ENCODE results near the gene SMC6. TPM values are rescaled to one million over a fixed set of nuclear protein-coding genes. Genes with fewer than 3 reads are reported as not detected.

SMC6 gene
- polyA plus RNA-seq, 1 donor from 2014 or later, result 20.1 TPM

DNA sequence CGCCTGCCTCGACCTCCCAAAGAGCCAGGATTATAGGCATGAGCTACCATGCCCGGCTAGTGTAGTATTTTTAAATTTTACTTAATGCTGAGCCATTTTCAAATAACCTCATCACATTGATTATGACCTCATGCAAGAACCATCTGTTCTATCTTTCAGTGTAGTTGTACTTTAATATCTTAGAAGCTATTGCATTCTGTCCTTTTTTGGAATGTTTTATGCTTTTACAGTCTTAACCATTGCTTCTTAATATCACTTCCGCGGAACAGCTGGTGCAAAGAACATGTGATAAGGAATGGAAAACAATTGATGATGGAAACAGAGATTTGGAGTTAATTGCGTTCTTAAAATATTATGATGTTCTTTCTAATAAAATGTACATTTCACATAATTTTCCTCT is 3.1 kb upstream of the SMC6 start:
- Histone ChIP-seq H3K4me2 (ENCODE audit: low read length) (no peak overlapping the region), H2AFZ (ENCODE audit: low read depth, low read length) (no peak overlapping the region), H3K9me3 (ENCODE audit: low read length) (no peaks in the 10 kb centered on the region), H3K9ac (ENCODE audit: low read length) (no peak overlapping the region), H3F3A (ENCODE audit: insufficient read depth, low read length, poor library complexity, severe bottlenecking) (no peaks in the 10 kb centered on the region), H3K27ac (ENCODE audit: low read length) (no peak overlapping the region), H3K9me2 (ENCODE audit: insufficient read depth, low read length) (no peaks in the 10 kb centered on the region), H3K79me2 (replicated peaks; ENCODE audit: insufficient read depth, low read length) (peaks cover 41% of the 10 kb centered on the region), H4K20me1 (ENCODE audit: insufficient read depth) (no peaks in the 10 kb centered on the region), H3K27me3 (ENCODE audit: insufficient read depth, low read depth, low read length) (no peaks in the 10 kb centered on the region), H3K36me3 (ENCODE audit: insufficient read depth, low read length) (no peaks in the 10 kb centered on the region), H3K4me3 (ENCODE audit: low read length) (no peak overlapping the region)
- TF ChIP-seq RAD21 (conservative IDR thresholded peaks at IDR 0.05), result no peak
- TF ChIP-seq EP300 (conservative IDR thresholded peaks at IDR 0.05; ENCODE audit: poor library complexity, severe bottlenecking), result no peak
- no peak for TF ChIP-seq SMC3 (conservative IDR thresholded peaks at IDR 0.05; ENCODE audit: poor library complexity)
- no peak for TF ChIP-seq POLR2AphosphoS5 (IDR thresholded peaks at IDR 0.05)
- TF ChIP-seq, protein P1, sequence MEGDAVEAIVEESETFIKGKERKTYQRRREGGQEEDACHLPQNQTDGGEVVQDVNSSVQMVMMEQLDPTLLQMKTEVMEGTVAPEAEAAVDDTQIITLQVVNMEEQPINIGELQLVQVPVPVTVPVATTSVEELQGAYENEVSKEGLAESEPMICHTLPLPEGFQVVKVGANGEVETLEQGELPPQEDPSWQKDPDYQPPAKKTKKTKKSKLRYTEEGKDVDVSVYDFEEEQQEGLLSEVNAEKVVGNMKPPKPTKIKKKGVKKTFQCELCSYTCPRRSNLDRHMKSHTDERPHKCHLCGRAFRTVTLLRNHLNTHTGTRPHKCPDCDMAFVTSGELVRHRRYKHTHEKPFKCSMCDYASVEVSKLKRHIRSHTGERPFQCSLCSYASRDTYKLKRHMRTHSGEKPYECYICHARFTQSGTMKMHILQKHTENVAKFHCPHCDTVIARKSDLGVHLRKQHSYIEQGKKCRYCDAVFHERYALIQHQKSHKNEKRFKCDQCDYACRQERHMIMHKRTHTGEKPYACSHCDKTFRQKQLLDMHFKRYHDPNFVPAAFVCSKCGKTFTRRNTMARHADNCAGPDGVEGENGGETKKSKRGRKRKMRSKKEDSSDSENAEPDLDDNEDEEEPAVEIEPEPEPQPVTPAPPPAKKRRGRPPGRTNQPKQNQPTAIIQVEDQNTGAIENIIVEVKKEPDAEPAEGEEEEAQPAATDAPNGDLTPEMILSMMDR (IDR thresholded peaks at IDR 0.05; ENCODE audit: poor library complexity, severe bottlenecking), result no peak
- no peak for TF ChIP-seq TAF1 (IDR thresholded peaks at IDR 0.05; ENCODE audit: low read depth)
- no peak for TF ChIP-seq EZH2 (IDR thresholded peaks at IDR 0.05; ENCODE audit: borderline replicate concordance, insufficient read depth, low read length, poor library complexity, severe bottlenecking)
- TF ChIP-seq MXI1 (conservative IDR thresholded peaks at IDR 0.05; ENCODE audit: poor library complexity, severe bottlenecking), result no peak
- TF ChIP-seq, protein P2, sequence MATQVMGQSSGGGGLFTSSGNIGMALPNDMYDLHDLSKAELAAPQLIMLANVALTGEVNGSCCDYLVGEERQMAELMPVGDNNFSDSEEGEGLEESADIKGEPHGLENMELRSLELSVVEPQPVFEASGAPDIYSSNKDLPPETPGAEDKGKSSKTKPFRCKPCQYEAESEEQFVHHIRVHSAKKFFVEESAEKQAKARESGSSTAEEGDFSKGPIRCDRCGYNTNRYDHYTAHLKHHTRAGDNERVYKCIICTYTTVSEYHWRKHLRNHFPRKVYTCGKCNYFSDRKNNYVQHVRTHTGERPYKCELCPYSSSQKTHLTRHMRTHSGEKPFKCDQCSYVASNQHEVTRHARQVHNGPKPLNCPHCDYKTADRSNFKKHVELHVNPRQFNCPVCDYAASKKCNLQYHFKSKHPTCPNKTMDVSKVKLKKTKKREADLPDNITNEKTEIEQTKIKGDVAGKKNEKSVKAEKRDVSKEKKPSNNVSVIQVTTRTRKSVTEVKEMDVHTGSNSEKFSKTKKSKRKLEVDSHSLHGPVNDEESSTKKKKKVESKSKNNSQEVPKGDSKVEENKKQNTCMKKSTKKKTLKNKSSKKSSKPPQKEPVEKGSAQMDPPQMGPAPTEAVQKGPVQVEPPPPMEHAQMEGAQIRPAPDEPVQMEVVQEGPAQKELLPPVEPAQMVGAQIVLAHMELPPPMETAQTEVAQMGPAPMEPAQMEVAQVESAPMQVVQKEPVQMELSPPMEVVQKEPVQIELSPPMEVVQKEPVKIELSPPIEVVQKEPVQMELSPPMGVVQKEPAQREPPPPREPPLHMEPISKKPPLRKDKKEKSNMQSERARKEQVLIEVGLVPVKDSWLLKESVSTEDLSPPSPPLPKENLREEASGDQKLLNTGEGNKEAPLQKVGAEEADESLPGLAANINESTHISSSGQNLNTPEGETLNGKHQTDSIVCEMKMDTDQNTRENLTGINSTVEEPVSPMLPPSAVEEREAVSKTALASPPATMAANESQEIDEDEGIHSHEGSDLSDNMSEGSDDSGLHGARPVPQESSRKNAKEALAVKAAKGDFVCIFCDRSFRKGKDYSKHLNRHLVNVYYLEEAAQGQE (IDR thresholded peaks at IDR 0.05; ENCODE audit: borderline replicate concordance), result no peak

- Histone ChIP-seq H3K27me3 (ENCODE audit: insufficient read depth, low read depth, low read length) (no peaks in the 10 kb centered on the region), H4K20me1 (ENCODE audit: insufficient read depth) (no peaks in the 10 kb centered on the region), H3K27ac (ENCODE audit: low read length) (no peak overlapping the region), H3K4me2 (ENCODE audit: low read length) (peak overlapping the region; percentile 60), H3K36me3 (ENCODE audit: insufficient read depth, low read length) (no peaks in the 10 kb centered on the region), H3K9me2 (ENCODE audit: insufficient read depth, low read length) (no peaks in the 10 kb centered on the region), H2AFZ (ENCODE audit: low read depth, low read length) (no peak overlapping the region), H3K9ac (ENCODE audit: low read length) (peak overlapping the region; percentile 93), H3K9me3 (ENCODE audit: low read length) (no peaks in the 10 kb centered on the region), H3F3A (ENCODE audit: insufficient read depth, low read length, poor library complexity, severe bottlenecking) (no peaks in the 10 kb centered on the region), H3K79me2 (replicated peaks; ENCODE audit: insufficient read depth, low read length) (peaks cover 48% of the 10 kb centered on the region), H3K4me3 (ENCODE audit: low read length) (peak overlapping the region; percentile 93)
- TF ChIP-seq EP300 (conservative IDR thresholded peaks at IDR 0.05; ENCODE audit: poor library complexity, severe bottlenecking), result no peak
- TF ChIP-seq RAD21 (conservative IDR thresholded peaks at IDR 0.05), result no peak
- no peak for TF ChIP-seq TAF1 (IDR thresholded peaks at IDR 0.05; ENCODE audit: low read depth)
- no peak for TF ChIP-seq POLR2AphosphoS5 (IDR thresholded peaks at IDR 0.05)
- no peak for TF ChIP-seq SMC3 (conservative IDR thresholded peaks at IDR 0.05; ENCODE audit: poor library complexity)
- no peak for TF ChIP-seq EZH2 (IDR thresholded peaks at IDR 0.05; ENCODE audit: borderline replicate concordance, insufficient read depth, low read length, poor library complexity, severe bottlenecking)
- TF ChIP-seq, protein P1 (IDR thresholded peaks at IDR 0.05; ENCODE audit: poor library complexity, severe bottlenecking), result no peak
- no peak for TF ChIP-seq MXI1 (conservative IDR thresholded peaks at IDR 0.05; ENCODE audit: poor library complexity, severe bottlenecking)
- TF ChIP-seq, protein P2 (IDR thresholded peaks at IDR 0.05; ENCODE audit: borderline replicate concordance), result no peak
Observed at GRCh38 chr2:17754773-17755425, 1.3 kb upstream of the SMC6 start.

All from neural cell (in vitro differentiated cells).